Amygdala (tissue), 56 donors: ENCODE results near the gene PNPO.

ENCODE experiments used
- DNase-seq, 56 donors: peaks; one replicate each; lab custom pipeline; 2025; lab: John Stamatoyannopoulos, UW

Gene PNPO

GRCh38 chr17:47941246-47942095, at the start of gene PNPO:
PNPO (plus strand) TSS chr17:47941571; CDS start chr17:47941676, 105 bp downstream.
- peak; percentile 53 to 98 (median 92) for DNase-seq

- DNase-seq = no peak
These were observed 46.6 kb upstream of the PNPO start for GRCh38 chr17:47894498-47895346.

DNA sequence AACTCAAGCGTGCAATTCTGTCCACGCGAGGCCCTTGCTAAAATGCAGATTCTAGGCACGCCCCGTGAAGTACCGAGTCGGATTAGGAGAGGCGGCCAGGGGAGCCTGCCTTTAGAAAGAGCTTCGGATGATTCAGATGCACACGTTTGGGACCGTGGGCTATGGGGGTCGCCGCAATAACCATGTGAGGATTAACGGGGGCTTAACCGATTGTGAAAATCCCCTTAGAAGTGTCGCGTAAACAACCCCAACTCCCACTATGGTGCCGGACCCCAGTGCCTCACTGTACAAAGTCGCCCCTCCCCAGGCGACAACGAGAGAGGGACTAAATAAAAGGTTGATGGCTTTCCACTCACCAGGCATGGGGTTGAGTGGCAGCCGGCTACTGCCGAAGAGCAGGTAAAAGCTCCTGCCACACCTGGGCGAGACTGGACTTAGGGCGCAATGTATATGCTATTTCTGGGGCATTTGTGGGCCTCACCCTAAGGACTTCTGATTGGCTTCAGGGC, 46.0 kb upstream of the PNPO start:
- DNase-seq = peak in 13 of 56 donors; percentile 33 to 58 (median 47)

- DNase-seq = peak; percentile 88 to 100 (median 100)
These were observed 45.3 kb upstream of the PNPO start, which contains the start of gene SP2 for GRCh38 chr17:47895856-47896671. SP2 (plus strand) TSS chr17:47896236; CDS start chr17:47896287, 51 bp downstream.

DNA sequence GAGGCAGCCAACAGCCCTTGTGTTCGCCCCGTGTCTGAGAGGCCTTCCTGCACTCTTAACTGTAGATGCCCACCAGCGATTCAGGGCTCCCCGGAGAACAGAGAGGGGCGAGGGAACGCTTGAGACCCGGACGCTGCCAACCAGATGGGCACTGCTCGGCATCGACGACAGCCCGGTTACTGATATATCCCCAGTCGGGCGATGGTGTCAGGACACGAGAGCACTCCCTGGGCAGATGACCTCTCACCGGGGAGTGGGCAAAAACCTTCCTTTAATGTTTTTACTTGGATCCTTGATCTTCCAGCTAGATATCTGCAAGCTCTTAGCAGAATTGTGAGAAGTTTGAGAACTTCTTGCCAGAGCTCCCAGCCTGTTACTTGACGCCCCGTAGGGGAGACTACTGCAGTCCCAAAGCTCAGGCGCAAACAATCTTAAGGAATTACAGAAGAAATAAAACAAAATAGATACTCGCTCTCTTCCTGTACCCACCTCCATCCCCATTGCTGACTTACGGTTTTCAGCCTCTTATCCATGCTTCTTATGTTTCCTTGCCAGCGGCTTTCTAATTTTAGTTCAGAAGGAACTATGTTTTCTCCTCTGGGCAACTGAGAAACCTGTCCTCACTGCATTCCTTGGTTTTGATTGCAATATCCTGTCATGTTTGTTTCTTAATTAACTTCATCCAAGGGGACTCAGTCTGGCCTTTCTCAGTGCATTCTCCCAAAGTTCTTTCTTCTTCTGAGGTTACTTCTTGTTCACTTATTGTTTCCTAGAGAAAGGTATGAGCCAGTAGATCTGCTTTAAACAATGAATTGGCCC, 44.5 kb upstream of the PNPO start:
- peak in 4 of 56 donors; percentile 37 to 82 (median 58) for DNase-seq

DNA sequence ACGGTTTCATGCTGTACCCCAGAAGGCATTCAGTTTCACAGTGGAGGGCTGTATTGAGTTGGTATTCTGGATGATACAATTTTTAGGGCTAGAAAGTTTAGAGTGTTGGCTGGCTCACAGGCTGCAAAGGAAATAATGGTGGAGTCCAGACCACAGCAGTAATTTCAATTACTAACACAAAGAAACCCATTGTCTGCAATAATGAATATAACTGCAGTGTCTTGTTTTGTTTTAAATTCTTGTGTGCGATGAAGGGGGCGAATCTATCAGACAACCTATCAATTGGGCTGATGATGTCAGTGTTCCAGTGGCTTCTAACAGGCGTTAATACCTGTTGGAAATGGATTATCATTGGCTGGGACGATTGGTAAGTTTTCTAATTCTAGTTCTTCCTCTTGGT, 43.8 kb upstream of the PNPO start:
- DNase-seq = no peak

- DNase-seq = no peak
These were observed 43.1 kb upstream of the PNPO start for GRCh38 chr17:47898241-47898640.

- DNase-seq = no peak
These were observed 41.7 kb upstream of the PNPO start for GRCh38 chr17:47899643-47900042.

DNA sequence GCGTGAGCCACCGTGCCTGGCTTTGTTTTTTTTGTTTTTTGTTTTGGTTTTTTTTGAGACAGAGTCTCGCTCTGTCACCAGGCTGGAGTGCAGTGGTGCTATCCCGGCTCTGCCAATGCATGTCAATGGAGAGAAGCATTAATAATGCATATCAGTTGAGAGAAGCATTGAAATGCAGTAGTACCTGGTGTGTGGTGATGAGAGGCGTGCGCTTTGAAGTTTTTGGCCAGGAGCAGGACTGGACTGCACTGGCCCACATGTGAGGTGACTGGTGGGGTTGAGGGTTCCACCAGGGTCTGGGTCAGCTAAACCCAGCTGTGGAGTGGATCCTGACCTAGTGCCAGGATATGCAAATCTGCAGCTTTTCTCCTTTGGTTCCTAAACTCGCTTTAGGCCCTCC, 39.9 kb upstream of the PNPO start:
- no peak for DNase-seq

DNA sequence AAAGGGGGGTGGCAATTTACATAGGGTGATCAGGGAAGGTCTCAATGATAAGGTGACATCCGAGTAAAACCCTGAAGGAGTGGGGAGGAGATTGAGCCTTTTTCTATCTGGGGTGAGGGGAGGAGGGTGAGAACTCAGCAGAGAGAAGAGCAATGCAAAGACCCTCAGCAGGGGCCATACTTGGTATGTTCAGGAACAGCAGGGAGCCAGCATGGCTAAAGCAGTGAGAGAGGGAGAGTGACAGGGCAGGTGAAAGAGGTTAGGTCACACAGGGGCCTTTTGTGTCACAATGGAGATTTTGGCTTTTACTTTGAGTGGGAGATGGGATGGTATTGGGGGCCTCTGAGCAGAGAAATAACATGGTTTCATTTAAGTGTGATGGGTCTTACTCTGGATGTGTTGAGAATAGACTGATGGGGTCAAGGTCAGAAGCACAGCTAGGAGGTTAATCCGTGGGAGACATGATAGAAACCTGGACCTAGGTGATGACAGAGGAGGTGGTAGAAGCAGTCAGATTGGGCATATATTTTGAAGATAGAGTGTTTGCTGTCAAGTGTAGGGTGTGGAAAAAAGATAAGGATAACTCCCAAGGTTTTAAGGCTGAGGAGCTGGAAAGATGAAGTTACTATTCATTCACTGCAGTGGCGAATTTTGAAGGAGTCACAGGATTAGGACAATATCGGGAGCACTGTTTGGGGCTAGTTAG, 39.2 kb upstream of the PNPO start:
- no peak for DNase-seq

DNA sequence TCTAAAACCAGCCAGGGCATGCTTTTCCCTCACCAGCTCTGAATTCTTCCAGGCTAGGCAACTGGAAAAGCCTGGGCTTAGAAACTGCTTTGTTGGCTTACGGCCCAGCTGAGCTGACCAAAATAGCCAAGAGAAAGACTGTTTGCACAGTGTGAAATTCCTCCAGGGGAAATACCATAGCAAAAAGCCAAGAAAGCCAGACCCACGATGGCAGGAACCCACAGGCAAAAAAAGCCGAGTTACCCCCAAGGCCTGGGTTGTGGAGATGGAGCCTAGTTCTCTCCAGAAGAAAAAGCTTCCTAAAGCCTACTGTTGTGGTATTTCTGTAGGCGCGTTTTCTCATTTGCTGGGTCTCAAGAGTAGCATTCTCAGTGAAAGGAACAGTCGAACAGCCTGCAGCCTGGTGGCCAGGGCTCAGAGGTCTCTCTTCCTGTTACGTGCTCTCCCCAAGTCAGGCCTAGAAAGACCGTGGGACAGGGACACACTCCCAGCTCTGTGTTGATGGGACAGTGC, 36.1 kb upstream of the PNPO start:
- DNase-seq = peak in 49 of 56 donors; percentile 10 to 83 (median 45)

DNA sequence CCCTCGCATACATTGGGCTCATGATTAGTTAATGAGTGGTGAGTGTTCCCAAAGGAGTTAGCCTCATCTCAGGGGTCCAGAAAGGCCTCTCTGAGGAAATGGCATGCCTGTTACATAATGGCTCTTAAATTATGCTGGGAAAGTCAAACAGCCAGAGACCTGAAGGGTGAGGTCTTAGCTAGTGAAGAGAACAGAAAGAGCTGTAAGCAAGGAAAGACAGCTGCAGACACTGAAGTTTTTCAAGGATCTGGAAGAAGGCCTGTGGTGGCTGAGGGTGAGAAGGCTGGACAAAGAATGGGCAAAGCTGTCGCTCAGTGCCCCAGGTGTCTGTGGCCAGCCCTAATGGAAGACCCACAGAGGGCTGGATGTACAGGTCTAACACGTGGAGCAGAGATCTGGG, 34.9 kb upstream of the PNPO start:
- DNase-seq = no peak

GRCh38 chr17:47907932-47908562, 33.3 kb upstream of the PNPO start:
- DNase-seq = no peak

- no peak for DNase-seq
These were observed 28.3 kb upstream of the PNPO start for GRCh38 chr17:47913050-47913449.

DNA sequence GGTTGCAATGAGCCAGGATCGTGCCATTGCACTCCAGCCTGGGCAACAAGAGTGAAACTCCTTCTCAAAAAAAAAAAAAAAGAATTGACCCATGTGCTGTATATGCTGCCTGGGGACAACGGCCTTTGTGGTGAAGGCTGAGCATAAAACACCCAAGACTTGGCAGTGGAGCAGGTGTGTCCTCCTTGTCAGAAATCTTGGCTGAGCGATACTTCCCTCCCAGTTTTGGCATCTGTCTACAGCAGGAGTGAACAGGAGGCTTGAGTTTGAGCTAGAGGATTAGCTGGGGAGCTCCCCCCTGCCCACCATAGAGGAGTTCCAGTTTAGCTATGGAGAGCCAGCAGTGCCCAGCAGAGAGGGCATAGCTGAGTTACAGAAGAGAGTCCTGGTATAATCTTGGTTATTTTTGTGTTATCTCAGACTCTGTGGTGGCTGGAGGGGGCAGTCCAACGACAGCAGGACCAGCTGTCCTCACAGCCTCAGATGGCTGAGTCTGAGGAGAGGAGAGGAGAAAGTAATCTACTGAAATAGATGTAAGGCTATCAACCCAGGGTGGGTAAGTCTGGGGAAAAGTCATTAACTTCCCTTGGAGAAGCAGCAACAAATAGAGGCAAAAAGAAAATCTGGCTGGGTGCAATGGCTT, 26.9 kb upstream of the PNPO start:
- DNase-seq = no peak

DNA sequence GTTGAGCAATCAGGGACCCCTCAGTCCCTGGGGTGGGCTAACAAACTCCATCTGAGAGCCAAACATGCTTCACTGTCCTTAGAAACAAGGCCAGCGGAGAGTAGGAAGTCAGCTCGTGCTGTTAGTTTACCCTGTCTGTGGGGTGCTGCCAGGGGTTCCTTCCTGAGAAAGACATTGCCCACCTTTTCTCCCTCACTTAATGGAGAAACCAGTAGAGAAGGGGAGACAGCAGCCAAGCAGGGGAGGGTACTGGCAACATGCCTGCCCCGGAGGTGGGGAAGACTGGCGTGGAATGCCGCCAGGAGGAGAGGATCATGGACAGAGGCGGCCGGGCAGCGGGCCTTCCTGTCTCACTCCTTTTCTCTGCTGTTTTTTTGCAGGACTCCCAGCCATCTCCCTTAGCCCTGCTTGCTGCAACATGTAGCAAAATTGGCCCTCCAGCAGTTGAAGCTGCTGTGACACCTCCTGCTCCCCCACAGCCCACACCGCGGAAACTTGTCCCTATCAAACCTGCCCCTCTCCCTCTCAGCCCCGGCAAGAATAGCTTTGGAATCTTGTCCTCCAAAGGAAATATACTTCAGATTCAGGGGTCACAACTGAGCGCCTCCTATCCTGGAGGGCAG, 25.5 kb upstream of the PNPO start:
- DNase-seq = peak in 12 of 56 donors; percentile 6 to 33 (median 14)
